ENCODE measurements around the gene SPAG9. TPM values are rescaled to one million over a fixed set of nuclear protein-coding genes. Genes with fewer than 3 reads are reported as not detected.

The SPAG9 gene
- total and polyA plus RNA-seq, 2 experiments from 2014 or later = 13.7 to 45.0 TPM

DNA sequence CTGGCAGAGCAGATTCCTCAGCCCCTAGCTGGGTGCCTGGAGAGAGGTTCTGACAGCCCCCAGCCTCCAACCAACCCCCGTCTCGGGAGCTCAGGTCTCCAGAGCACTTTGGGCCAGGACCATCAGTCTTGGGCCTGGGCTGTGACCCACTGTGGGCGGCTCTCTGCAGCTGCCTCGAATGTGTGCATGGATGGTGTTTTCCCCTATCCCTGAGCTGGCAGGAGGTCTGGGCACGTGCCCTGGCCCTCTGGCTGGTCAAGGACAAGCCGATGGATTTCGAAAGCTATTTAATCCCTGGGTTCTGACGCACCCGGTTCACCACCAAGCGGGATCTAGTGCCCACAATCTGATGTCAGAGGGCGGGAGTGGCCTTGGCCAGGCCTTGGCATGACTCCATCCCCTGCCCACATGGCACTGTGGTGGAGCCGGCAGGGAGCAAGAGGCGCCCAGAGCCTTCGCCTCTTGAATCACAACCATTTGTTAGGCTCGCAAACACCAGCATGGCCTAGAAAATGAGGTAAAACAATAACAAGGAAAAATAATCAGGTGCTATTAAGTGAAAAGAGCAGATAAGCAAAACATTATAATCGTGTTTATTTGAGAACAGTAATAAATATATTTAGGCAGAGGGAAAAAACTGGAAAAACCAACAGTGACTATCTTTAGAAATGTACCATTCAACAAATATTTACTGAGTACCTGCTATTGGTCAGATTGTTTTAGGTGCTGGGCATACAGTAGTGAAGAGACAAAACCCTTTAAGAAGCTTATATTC lies 185.3 kb downstream of the SPAG9 start (continued):
- TF ChIP-seq ZNF462 (CRISPR knock-in tag; IDR thresholded peaks at IDR 0.05) = no peak
- TF ChIP-seq JUNB (IDR thresholded peaks at IDR 0.05; ENCODE audit: unreplicated experiment) = no peak
- TF ChIP-seq ZNF331 (CRISPR knock-in tag; IDR thresholded peaks at IDR 0.05; ENCODE audit: low read depth) = no peak
- TF ChIP-seq EZH2 (IDR thresholded peaks at IDR 0.05; ENCODE audit: low read depth, unreplicated experiment) = no peak
- no peak for TF ChIP-seq POLR2AphosphoS5 (IDR thresholded peaks at IDR 0.05; ENCODE audit: low read depth)
- TF ChIP-seq, protein P1, sequence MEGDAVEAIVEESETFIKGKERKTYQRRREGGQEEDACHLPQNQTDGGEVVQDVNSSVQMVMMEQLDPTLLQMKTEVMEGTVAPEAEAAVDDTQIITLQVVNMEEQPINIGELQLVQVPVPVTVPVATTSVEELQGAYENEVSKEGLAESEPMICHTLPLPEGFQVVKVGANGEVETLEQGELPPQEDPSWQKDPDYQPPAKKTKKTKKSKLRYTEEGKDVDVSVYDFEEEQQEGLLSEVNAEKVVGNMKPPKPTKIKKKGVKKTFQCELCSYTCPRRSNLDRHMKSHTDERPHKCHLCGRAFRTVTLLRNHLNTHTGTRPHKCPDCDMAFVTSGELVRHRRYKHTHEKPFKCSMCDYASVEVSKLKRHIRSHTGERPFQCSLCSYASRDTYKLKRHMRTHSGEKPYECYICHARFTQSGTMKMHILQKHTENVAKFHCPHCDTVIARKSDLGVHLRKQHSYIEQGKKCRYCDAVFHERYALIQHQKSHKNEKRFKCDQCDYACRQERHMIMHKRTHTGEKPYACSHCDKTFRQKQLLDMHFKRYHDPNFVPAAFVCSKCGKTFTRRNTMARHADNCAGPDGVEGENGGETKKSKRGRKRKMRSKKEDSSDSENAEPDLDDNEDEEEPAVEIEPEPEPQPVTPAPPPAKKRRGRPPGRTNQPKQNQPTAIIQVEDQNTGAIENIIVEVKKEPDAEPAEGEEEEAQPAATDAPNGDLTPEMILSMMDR (conservative IDR thresholded peaks at IDR 0.05; ENCODE audit: low read depth in 2 of 2) = no peak
